PC-9 (cell line): ENCODE measurements around the gene RXRA. TPM values are rescaled to one million over a fixed set of nuclear protein-coding genes. Genes with fewer than 3 reads are reported as not detected.

ENCODE experiments used
- BruUV-seq: library from RNA; stranded (reverse); fragments of 400-500 nt; replicated peaks from 2 replicates; lab custom pipeline; 2021; lab: Mats Ljungman, UMichigan
- CTCF ChIA-PET: fragments of 300-600 bp; sonication (Branson Sonifier 250); formaldehyde crosslinking; loops from one replicate; lab custom pipeline; 2022; ENCODE audit warnings: antibody characterized with exemption; lab: Charles Lee
- POLR2A ChIA-PET: fragments of 300-600 bp; sonication (Branson Sonifier 250); formaldehyde crosslinking; loops from one replicate; lab custom pipeline; 2022; ENCODE audit warnings: antibody characterized with exemption; ENCODE audit not compliant: unreplicated experiment; lab: Charles Lee
- DNase-seq, 2 experiments: peaks; one replicate each; pipeline versions ENCODE4 v3.0.0 to v3.0.0-alpha.2; 2015 to 2022; ENCODE audit warnings: mixed read lengths in 1 of 2
- H2AFZ ChIP-seq: fragments of 200-600 bp; sonication (generic); 2 replicates; pipeline ENCODE4 v1.8.1; 2017; ENCODE audit warnings: antibody characterized with exemption
- H3F3A ChIP-seq: fragments of 200-600 bp; sonication (generic); 2 replicates; pipeline ENCODE4 v1.8.1; 2017; ENCODE audit warnings: antibody characterized with exemption, mild to moderate bottlenecking, low read depth; ENCODE audit not compliant: insufficient read depth
- H3K27ac ChIP-seq: fragments of 200-600 bp; sonication (generic); 2 replicates; pipeline ENCODE4 v1.6.1; 2016; ENCODE audit warnings: mixed run types
- H3K27me3 ChIP-seq: fragments of 200-600 bp; sonication (generic); 2 replicates; pipeline ENCODE4 v1.6.1; 2016; ENCODE audit warnings: low read depth, mixed run types; ENCODE audit not compliant: insufficient read depth
- H3K36me3 ChIP-seq: fragments of 200-600 bp; sonication (generic); 2 replicates; pipeline ENCODE4 v1.6.1; 2016; ENCODE audit warnings: low read depth, mixed run types
- H3K4me1 ChIP-seq: fragments of 200-600 bp; sonication (generic); replicated peaks from 2 replicates; pipeline ENCODE4 v1.6.1; 2016; ENCODE audit warnings: mixed run types; ENCODE audit not compliant: insufficient read depth
- H3K4me2 ChIP-seq: fragments of 200-600 bp; sonication (generic); 2 replicates; pipeline ENCODE4 v1.6.1; 2017; ENCODE audit warnings: mixed run types
- H3K4me3 ChIP-seq: fragments of 200-600 bp; sonication (generic); 2 replicates; pipeline ENCODE4 v1.6.1; 2016; ENCODE audit warnings: mixed run types
- H3K79me2 ChIP-seq: fragments of 200-600 bp; sonication (generic); 2 replicates; pipeline ENCODE4 v1.6.1; 2017; ENCODE audit warnings: low read depth, mixed run types
- H3K9me2 ChIP-seq: fragments of 200-600 bp; sonication (generic); 2 replicates; pipeline ENCODE4 v1.8.1; 2017; ENCODE audit warnings: mild to moderate bottlenecking; ENCODE audit not compliant: insufficient read depth
- H3K9me3 ChIP-seq: fragments of 200-600 bp; sonication (generic); 2 replicates; pipeline ENCODE4 v1.8.1; 2016; ENCODE audit warnings: low read depth; ENCODE audit not compliant: insufficient read depth
- H4K20me1 ChIP-seq: fragments of 200-600 bp; sonication (generic); 2 replicates; pipeline ENCODE4 v1.8.1; 2017; ENCODE audit not compliant: insufficient read depth
- CTCF ChIP-seq: fragments of 200-600 bp; sonication (generic); conservative IDR thresholded peaks from 2 replicates; pipeline ENCODE4 v1.6.1; 2017; ENCODE audit warnings: mixed run types, antibody characterized with exemption, mild to moderate bottlenecking, moderate library complexity
- EZH2 ChIP-seq: fragments of 200-600 bp; sonication (generic); IDR thresholded peaks from 2 replicates; pipeline ENCODE4 v1.8.0; 2017; ENCODE audit warnings: antibody characterized with exemption, low read depth
- intact Hi-C: fragments of 100-400 bp; cut with micrococcal nuclease; formaldehyde crosslinking; loops from one replicate; pipeline ENCODE4 v1.10.0; 2022; ENCODE audit not compliant: unreplicated experiment
- total RNA-seq: library from RNA; stranded (reverse); gene quantifications from 2 replicates; pipeline ENCODE4 v1.2.3, GENCODE V29; 2021

RXRA gene
- total RNA-seq, 1 experiment from 2014 or later, result 146 TPM

GRCh38 chr9:134456756-134457305 is 130.6 kb downstream of the RXRA start:
- no peaks in the 10 kb centered on the region for H3K4me1 ChIP-seq
- no peaks in the 10 kb centered on the region for H3K36me3 ChIP-seq
- H3K9me2 ChIP-seq, result no peaks in the 10 kb centered on the region
- no peaks in the 10 kb centered on the region for H4K20me1 ChIP-seq
- H3K4me2 ChIP-seq, result no peak overlapping the region
- TF ChIP-seq CTCF, result no peak
- TF ChIP-seq EZH2, result no peak
- no peak for DNase-seq
- no peaks in the 10 kb centered on the region for H3K9me3 ChIP-seq
- ChIA-PET CTCF (interaction anchor here (0.5 to 0.6 kb wide), 2 partner anchors 95 to 1038 kb away, joined by 3 to 5 read pairs; no protein-coding TSS in a partner anchor), POLR2A (interaction anchor here (0.6 kb wide), 1 partner anchor 128 kb away, joined by 3 read pairs; no protein-coding TSS in a partner anchor)
- no peak overlapping the region for H2AFZ ChIP-seq
- H3K79me2 ChIP-seq, result no peaks in the 10 kb centered on the region
- BruUV-seq, result no TSS peak
- no peak overlapping the region for H3K4me3 ChIP-seq
- H3F3A ChIP-seq, result no peaks in the 10 kb centered on the region
- intact Hi-C loops, result loop anchor here (1.0 kb wide), 1 partner anchor 168 kb away; no protein-coding TSS in a partner anchor
- no peak overlapping the region for H3K27ac ChIP-seq
- H3K27me3 ChIP-seq, result 0 out of 2 replicates have a peak, but pooled peaks cover 5% of the 10 kb centered on the region

GRCh38 chr9:134457321-134458206 is 131.3 kb downstream of the RXRA start:
- no peaks in the 10 kb centered on the region for H3F3A ChIP-seq
- BruUV-seq, result no TSS peak
- H2AFZ ChIP-seq, result no peak overlapping the region
- no peak overlapping the region for H3K4me2 ChIP-seq
- POLR2A ChIA-PET, result no interaction called here
- CTCF ChIA-PET, result interaction anchor here (0.5 kb wide), 2 partner anchors 58 to 94 kb away, joined by 3 read pairs; no protein-coding TSS in a partner anchor
- no peaks in the 10 kb centered on the region for H3K9me3 ChIP-seq
- no peaks in the 10 kb centered on the region for H3K36me3 ChIP-seq
- no peaks in the 10 kb centered on the region for H4K20me1 ChIP-seq
- H3K4me1 ChIP-seq, result no peaks in the 10 kb centered on the region
- intact Hi-C loops, result no loop called here
- no peaks in the 10 kb centered on the region for H3K9me2 ChIP-seq
- 0 out of 2 replicates have a peak, but pooled peaks cover 12% of the 10 kb centered on the region for H3K27me3 ChIP-seq
- H3K4me3 ChIP-seq, result no peak overlapping the region
- DNase-seq, result no peak
- TF ChIP-seq EZH2, result no peak
- no peak for TF ChIP-seq CTCF
- no peaks in the 10 kb centered on the region for H3K79me2 ChIP-seq
- no peak overlapping the region for H3K27ac ChIP-seq

GRCh38 chr9:134458207-134459108 is 132.2 kb downstream of the RXRA start:
- ChIA-PET POLR2A (no interaction called here), CTCF (interaction anchor here (0.5 kb wide), 1 partner anchor 57 kb away, joined by 3 read pairs; no protein-coding TSS in a partner anchor)
- Histone ChIP-seq H3K27ac (no peak overlapping the region), H3K4me1 (no peaks in the 10 kb centered on the region), H3K9me2 (no peaks in the 10 kb centered on the region), H3K36me3 (no peaks in the 10 kb centered on the region), H3K9me3 (no peaks in the 10 kb centered on the region), H3K4me3 (no peak overlapping the region), H3F3A (no peaks in the 10 kb centered on the region), H4K20me1 (no peaks in the 10 kb centered on the region), H3K4me2 (no peak overlapping the region), H2AFZ (no peak overlapping the region), H3K27me3 (0 out of 2 replicates have a peak, but pooled peaks cover 20% of the 10 kb centered on the region), H3K79me2 (no peaks in the 10 kb centered on the region)
- TF ChIP-seq EZH2, result no peak
- TF ChIP-seq CTCF, result no peak
- no peak for DNase-seq
- BruUV-seq, result no TSS peak
- intact Hi-C loops, result no loop called here
